SK-N-MC (cell line): ENCODE data around the gene ANO3.

Experiments
- EZH2 ChIP-seq: fragments of 200-600 bp; sonication (generic); IDR thresholded peaks from one replicate; pipeline ENCODE4 v1.6.1; 2017; ENCODE audit warnings: antibody characterized with exemption
- POLR2AphosphoS5 ChIP-seq: IDR thresholded peaks from 2 replicates; pipeline ENCODE4 v1.6.1; 2012; ENCODE audit warnings: mild to moderate bottlenecking, low read depth, low read length, borderline replicate concordance

DNA sequence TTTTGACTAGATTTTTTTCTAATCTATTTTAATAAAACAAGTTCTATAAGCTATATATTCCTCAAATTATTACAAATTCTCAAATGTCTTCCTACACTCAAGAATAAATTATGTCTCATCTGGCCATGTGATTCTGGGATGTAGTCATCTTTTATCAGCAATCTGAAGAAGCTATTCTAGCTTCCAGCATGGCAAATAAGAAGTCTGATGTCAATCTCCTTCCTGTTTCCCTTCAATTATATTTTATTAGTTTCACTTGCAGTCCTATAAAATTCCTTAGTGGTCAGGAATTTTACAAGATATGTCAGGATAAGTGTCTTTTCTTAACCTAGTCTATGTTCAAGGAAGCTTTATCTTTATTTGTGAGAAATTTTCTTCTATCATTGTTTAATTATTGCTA is 10.4 kb upstream of the ANO3 start:
- TF ChIP-seq POLR2AphosphoS5, result no peak
- TF ChIP-seq EZH2, result no peak
